GM21447 (cell line): ENCODE measurements around the gene ANK3.

Experiments
- ATAC-seq: cut with Tn5 transposase; IDR thresholded peaks from one replicate; pipeline ENCODE4 v1.9.1; 2021; ENCODE audit not compliant: unreplicated experiment

ANK3 gene

GRCh38 chr10:60107308-60107976 is 282.2 kb downstream of the ANK3 start:
- ATAC-seq, result no peak

DNA sequence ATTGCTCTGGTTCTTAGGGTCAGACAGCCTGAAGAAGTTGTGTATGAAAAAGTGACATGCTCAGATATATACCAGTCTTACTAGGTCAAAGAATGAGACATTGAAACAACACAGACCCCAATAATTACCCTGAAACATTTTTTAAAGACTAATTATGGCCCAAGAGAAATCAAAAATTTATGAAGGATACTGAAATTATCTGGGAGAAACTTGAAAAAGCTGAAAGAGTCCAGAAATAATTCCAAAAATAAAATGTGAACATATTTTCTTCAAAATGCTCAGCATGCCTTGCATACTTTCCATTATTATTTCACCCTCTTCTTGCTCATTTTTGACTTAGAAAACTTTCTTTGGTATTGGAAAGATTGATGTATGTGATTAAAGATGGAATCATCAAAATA is 284.4 kb downstream of the ANK3 start:
- no peak for ATAC-seq

DNA sequence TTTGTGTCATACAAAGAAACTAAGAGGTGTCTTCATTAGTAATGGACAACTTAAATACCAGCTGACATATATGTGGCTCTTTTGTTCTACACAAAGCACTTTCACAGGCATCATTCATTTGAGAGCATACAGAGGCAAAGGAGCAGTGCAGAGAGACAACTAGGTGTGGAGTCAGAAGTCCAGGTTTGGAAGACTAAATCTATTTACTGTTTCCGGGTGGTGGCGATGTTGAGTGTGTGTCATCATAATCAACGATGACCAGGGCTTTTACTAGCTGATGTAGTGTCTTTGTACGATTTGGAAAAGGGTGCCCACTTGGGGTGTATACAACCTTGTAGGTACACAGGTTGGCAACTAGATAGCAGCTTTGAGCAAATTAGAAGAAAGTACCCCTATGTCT is 287.9 kb downstream of the ANK3 start:
- no peak for ATAC-seq

DNA sequence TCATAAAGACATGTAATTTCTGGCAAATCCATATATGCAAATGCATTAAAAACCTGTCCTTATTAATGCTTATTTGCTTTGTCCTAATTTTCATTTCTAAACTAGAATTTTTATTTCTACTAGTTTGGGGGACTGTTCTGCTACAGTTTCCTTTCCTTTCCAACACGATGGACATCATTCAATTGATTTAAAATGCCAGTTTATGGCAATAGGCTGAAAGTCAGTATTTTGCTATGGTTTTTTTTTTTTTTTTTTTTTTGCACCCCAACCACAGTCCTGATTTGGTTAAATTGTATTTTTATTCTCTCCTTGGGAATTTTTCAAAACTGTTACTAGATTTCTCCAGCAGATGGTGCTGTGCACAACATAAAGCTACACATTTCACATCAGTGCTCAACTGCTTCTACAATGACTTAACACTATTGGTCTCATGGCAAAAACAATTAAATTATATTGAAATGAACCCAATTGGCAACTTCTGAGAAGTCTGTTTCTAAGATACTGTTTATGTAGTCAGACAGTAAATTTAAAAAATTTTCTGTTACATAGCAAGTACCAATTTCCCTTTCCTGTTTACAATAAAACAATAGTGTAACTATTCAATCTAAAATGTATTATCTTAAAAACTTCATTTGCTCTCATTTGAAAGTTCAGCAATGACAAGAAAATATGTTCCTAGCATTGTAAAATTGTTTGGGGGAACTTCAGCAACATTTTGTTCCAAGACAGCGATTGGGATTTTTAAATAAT is 289.5 kb downstream of the ANK3 start:
- ATAC-seq, result peak; percentile 50

DNA sequence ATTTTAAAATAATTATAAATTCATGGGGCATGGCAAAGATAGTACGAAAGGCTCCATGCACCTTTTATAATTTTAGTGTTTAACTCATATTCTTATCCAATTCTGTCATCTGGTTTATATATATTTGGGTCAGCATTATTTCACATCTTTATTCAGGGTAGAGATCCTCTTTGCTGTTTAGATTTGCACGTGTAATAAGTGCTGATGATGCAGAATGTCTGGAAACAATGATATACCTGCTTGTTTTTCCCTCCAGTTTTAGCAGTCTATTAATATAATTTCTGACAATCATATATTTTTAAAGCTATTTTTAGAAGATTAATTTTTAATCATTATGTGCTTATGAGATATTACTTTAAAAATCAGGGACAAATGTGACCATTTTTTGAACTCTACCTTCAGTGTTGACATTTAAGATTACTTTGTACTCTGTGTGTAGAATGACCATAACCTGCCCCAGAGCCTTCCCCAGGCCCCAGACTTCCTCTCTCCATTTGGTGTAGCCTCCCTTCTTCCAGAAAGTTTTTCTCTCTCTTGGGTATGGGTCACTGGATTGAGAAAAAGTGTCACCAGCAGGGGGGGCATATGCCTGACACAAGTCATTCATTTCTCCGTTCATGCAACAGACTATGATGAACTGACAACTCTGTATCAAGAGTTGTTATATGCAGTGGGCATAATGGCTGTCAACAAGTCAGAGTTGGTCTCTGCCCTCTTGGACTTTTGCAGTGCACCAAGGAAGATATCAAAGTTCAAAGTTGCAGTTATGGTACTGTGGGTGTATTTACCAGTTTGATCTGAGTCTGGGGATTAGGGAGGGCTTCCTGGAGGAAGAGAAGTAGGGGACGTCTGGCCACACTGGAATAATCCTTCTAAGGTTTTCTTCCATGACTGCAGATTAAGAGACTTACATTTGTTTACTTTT is 290.7 kb downstream of the ANK3 start:
- ATAC-seq, result no peak

- ATAC-seq, result peak; percentile 50
These were observed 292.7 kb downstream of the ANK3 start for GRCh38 chr10:60096761-60097513.

- no peak for ATAC-seq
These were observed 296.4 kb downstream of the ANK3 start for GRCh38 chr10:60093317-60093716.

- peak; percentile 91 for ATAC-seq
These were observed 302.8 kb downstream of the ANK3 start for GRCh38 chr10:60086862-60087261.

DNA sequence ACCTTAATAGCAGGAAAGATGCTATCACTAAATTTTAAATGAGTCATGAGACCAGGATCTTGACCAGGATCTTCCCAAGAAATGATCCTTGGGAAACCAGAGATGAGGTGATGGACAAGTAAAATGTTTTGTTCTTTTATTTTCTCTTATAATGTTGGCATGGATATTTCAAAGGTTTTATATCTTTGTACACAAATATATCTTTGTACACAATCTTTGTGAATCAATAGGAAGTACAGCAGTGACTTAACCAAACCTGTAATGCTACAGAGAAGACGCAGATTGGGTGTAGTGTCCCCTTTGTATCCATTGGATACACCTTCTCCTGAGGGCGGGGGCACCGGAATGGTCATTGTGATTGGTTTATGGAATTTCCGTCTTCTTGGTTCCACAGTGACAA is 303.3 kb downstream of the ANK3 start:
- ATAC-seq, result peak; percentile 19

- ATAC-seq, result no peak
These were observed 306.8 kb downstream of the ANK3 start for GRCh38 chr10:60082744-60083344.

DNA sequence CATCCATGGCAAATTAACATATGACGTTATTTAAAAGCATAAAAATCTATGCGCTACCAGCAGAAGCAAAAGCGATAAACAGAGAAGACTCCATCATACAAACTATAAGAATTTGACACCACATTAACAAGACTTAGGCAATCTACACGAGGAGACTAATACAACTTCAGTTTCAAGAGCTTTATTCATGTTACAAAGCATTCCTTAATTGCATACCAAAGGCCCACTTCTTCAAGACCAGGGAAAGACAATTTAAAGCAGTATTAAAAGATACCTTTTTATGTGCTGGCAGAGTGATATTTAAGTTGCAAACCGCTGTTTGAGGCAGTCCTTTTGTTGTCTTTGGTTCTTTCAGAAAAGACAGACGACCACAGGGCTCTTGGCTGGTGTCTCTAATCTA is 307.3 kb downstream of the ANK3 start:
- no peak for ATAC-seq

- peak; percentile 93 for ATAC-seq
These were observed 315.7 kb downstream of the ANK3 start for GRCh38 chr10:60073781-60074656.

DNA sequence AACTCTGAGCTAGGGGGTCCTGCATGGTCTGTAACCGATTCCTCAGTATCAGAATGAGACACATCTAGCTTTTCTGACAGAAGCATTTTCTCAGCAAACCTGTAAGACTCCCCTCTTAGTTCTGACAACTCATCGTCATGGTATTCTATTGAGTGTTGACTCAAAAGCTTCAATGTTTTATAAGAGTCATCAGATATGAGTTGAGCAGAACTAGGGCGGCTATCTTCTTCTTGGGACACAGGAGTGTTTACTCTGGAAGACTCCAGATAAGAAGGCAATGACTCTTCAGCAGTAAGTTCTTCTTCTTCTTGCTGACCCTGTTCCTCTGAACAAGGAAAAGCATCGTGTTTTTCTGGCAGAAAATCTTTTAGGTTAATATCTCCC is 316.3 kb downstream of the ANK3 start:
- ATAC-seq, result no peak

DNA sequence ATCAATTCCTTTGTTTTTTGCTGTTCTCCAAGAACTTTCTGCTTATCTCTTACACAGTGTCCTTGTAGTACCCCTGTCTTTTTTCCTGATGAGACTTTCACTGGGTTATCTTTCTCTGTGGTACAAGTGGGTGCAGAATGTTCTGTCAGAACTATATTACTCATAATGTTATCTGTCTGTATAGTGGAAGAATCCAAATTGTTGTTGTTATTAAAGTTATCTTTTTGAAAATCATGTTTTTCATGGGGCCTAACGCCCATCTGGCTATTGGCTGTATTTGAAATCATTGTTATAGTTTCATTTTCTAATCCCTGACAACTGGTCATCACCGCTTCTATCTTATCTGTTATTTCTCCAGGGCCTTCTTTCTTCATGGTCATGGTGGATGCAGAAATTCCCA is 320.4 kb downstream of the ANK3 start:
- no peak for ATAC-seq

DNA sequence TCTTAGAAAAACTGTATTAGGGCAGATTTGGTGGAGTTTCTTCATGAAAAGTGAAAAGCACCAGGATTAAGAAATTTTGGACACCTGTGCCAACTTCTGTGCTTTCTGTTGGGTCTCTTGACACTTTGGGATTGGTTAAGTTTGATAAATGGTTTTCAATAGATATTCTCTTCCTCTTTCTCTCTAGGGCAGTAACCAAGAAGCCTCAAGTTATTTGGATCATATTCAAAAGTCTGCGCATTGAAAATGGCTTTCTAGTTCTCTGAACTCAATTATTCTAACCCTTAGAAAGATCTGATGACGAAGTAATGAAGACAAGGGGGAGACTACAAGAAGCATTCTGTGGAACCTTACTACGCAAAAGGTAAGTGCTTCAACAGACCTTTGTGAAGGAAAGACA is 339.3 kb downstream of the ANK3 start:
- no peak for ATAC-seq

DNA sequence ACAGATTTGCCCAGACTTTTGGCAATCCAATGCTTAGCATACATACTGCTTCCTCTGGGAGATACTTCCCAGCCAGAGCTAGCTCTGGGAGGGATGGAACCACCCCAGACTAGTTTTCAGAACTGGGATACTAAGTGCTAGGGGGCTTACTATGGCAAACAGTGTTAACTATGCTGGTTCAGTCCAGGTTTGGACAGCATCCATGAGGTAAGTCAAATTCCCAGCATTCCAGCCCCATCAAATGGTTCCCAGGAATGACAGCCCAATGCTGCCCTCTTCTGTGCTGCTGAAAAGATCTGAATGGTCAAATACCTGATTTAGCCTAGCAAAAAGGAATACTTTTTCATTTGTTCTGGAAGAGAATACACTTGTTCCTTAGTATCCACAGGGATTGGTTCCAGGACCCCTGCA is 341.6 kb downstream of the ANK3 start:
- no peak for ATAC-seq

DNA sequence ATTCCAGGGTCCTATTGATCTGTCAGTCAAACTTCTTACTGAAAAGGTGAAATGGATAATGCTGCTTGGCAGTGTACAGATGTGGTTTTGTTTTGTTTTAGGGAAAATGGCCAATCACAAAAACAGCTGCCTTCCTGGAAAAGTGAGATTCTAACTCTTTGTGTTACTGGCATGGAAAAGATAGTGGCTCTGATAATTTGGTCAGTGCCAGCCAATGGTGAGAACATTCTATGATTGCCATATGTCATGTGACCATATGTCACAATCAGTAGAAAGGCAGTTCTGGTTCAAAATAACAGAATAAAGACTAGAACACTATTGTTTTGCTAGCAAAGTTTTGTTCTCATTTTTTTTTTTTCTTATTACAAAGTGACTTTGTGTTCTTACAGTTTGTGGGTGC is 344.1 kb downstream of the ANK3 start:
- ATAC-seq, result no peak

DNA sequence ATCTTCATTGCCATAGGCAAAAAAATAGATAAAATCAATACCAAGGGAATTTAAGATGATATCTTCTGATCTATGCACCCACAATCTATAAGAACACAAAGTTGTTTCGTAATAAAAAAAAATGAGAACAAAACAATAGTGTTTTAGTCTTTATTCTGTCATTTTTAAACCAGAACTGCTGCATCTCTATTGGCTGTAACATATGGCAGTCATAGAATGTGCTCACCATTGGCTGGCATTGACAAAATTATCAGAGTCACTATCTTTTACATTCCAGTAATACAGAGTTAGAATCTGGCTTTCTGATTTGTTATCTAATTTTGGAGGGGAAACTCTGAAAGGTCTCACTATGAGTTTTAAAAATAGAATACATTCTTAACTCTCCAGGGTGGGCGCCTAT is 344.7 kb downstream of the ANK3 start:
- no peak for ATAC-seq

DNA sequence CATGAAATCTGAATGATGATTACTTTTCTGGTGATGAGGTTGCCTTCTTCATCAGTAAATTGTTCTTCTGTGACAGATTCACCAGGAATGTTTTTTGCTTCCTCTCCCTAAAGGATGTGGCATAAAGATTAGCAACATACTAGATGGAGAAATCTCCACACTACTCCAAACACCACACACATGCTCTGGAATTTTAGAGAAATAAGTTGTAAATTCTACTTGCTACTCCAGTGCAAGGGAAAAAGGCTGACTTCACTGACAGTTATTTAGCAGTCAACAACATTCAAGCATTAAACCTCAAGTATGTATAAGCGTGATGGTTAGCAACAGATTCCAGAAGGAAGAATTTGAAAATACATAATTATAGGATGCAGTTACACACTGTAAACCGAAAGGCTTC is 345.4 kb downstream of the ANK3 start:
- ATAC-seq, result no peak
